ACC112 (cell line): Measurements from ENCODE around the gene MRPL17.

Experiments
- H2AFZ ChIP-seq: fragments of 200-600 bp; sonication (generic); one replicate; pipeline ENCODE4 v1.6.0; 2017; ENCODE audit warnings: antibody characterized with exemption, low read length; ENCODE audit not compliant: unreplicated experiment
- H3K27ac ChIP-seq: fragments of 200-600 bp; sonication (generic); 2 replicates; pipeline ENCODE4 v1.5.1; 2014; ENCODE audit warnings: low read depth, mild to moderate bottlenecking, antibody characterized with exemption, low read length, moderate library complexity
- H3K27me3 ChIP-seq: fragments of 200-600 bp; sonication (generic); 2 replicates; pipeline ENCODE4 v1.6.1; 2014; ENCODE audit warnings: mild to moderate bottlenecking, antibody characterized with exemption, low read length, moderate library complexity, mixed read lengths; ENCODE audit not compliant: insufficient read depth
- H3K36me3 ChIP-seq: fragments of 200-600 bp; sonication (generic); 2 replicates; pipeline ENCODE4 v1.6.1; 2016; ENCODE audit warnings: mild to moderate bottlenecking, antibody characterized with exemption, low read length, moderate library complexity, mixed read lengths; ENCODE audit not compliant: insufficient read depth
- H3K4me1 ChIP-seq: fragments of 200-600 bp; sonication (generic); one replicate; pipeline ENCODE4 v1.6.1; 2016; ENCODE audit warnings: low read length, mixed read lengths; ENCODE audit not compliant: insufficient read depth, unreplicated experiment, control insufficient read depth
- H3K4me3 ChIP-seq: fragments of 200-600 bp; sonication (generic); 2 replicates; pipeline ENCODE4 v1.5.1; 2014; ENCODE audit warnings: mild to moderate bottlenecking, low read depth, low read length
- H3K79me2 ChIP-seq: fragments of 200-600 bp; sonication (generic); one replicate; pipeline ENCODE4 v1.6.0; 2016; ENCODE audit warnings: low read length; ENCODE audit not compliant: control insufficient read depth, unreplicated experiment, insufficient read depth

The MRPL17 gene

GRCh38 chr11:6654281-6655019 lies 28.7 kb downstream of the MRPL17 start:
- Histone ChIP-seq H2AFZ (no peak overlapping the region), H3K27me3 (peaks cover 85% of the 10 kb centered on the region), H3K27ac (no peak overlapping the region), H3K4me3 (no peak overlapping the region), H3K79me2 (no peaks in the 10 kb centered on the region), H3K4me1 (no peaks in the 10 kb centered on the region), H3K36me3 (no peaks in the 10 kb centered on the region)

- H3K4me3 ChIP-seq, result no peak overlapping the region
- H3K79me2 ChIP-seq, result no peaks in the 10 kb centered on the region
- no peak overlapping the region for H3K27ac ChIP-seq
- H3K27me3 ChIP-seq, result peaks cover 90% of the 10 kb centered on the region
- H3K36me3 ChIP-seq, result no peaks in the 10 kb centered on the region
- H3K4me1 ChIP-seq, result no peaks in the 10 kb centered on the region
- no peak overlapping the region for H2AFZ ChIP-seq
Observed at GRCh38 chr11:6653656-6654055, 29.5 kb downstream of the MRPL17 start.

- H3K27me3 ChIP-seq, result peaks cover 91% of the 10 kb centered on the region
- no peak overlapping the region for H3K27ac ChIP-seq
- H3K4me3 ChIP-seq, result no peak overlapping the region
- no peaks in the 10 kb centered on the region for H3K79me2 ChIP-seq
- H2AFZ ChIP-seq, result no peak overlapping the region
- H3K36me3 ChIP-seq, result no peaks in the 10 kb centered on the region
- no peaks in the 10 kb centered on the region for H3K4me1 ChIP-seq
Observed at GRCh38 chr11:6653097-6653496, 30.0 kb downstream of the MRPL17 start.

GRCh38 chr11:6652182-6652581 lies 31.0 kb downstream of the MRPL17 start:
- no peak overlapping the region for H2AFZ ChIP-seq
- H3K4me3 ChIP-seq, result no peak overlapping the region
- H3K27me3 ChIP-seq, result peaks cover 95% of the 10 kb centered on the region
- no peaks in the 10 kb centered on the region for H3K79me2 ChIP-seq
- H3K36me3 ChIP-seq, result no peaks in the 10 kb centered on the region
- no peaks in the 10 kb centered on the region for H3K4me1 ChIP-seq
- no peak overlapping the region for H3K27ac ChIP-seq

GRCh38 chr11:6650980-6651379 lies 32.2 kb downstream of the MRPL17 start:
- no peak overlapping the region for H3K4me3 ChIP-seq
- peaks cover 85% of the 10 kb centered on the region for H3K27me3 ChIP-seq
- peaks cover 12% of the 10 kb centered on the region for H3K4me1 ChIP-seq
- H3K79me2 ChIP-seq, result no peaks in the 10 kb centered on the region
- no peaks in the 10 kb centered on the region for H3K36me3 ChIP-seq
- no peak overlapping the region for H3K27ac ChIP-seq
- no peak overlapping the region for H2AFZ ChIP-seq

GRCh38 chr11:6650104-6650503 lies 33.0 kb downstream of the MRPL17 start:
- Histone ChIP-seq H3K4me3 (no peak overlapping the region), H2AFZ (no peak overlapping the region), H3K79me2 (no peaks in the 10 kb centered on the region), H3K36me3 (no peaks in the 10 kb centered on the region), H3K4me1 (peaks cover 17% of the 10 kb centered on the region), H3K27me3 (peaks cover 81% of the 10 kb centered on the region), H3K27ac (no peak overlapping the region)

- no peak overlapping the region for H3K27ac ChIP-seq
- peaks cover 17% of the 10 kb centered on the region for H3K4me1 ChIP-seq
- no peaks in the 10 kb centered on the region for H3K36me3 ChIP-seq
- H3K4me3 ChIP-seq, result no peak overlapping the region
- H3K27me3 ChIP-seq, result peaks cover 78% of the 10 kb centered on the region
- no peaks in the 10 kb centered on the region for H3K79me2 ChIP-seq
- H2AFZ ChIP-seq, result no peak overlapping the region
Observed at GRCh38 chr11:6648501-6648900, 34.6 kb downstream of the MRPL17 start.

- Histone ChIP-seq H2AFZ (no peak overlapping the region), H3K79me2 (no peaks in the 10 kb centered on the region), H3K4me1 (peaks cover 17% of the 10 kb centered on the region), H3K4me3 (no peak overlapping the region), H3K27me3 (peaks cover 78% of the 10 kb centered on the region), H3K27ac (no peak overlapping the region), H3K36me3 (no peaks in the 10 kb centered on the region)
Observed at GRCh38 chr11:6647836-6648235, 35.3 kb downstream of the MRPL17 start.

GRCh38 chr11:6646918-6647679 lies 36.0 kb downstream of the MRPL17 start:
- H3K27ac ChIP-seq, result no peak overlapping the region
- no peaks in the 10 kb centered on the region for H3K79me2 ChIP-seq
- H2AFZ ChIP-seq, result no peak overlapping the region
- no peak overlapping the region for H3K4me3 ChIP-seq
- no peaks in the 10 kb centered on the region for H3K36me3 ChIP-seq
- H3K27me3 ChIP-seq, result peaks cover 73% of the 10 kb centered on the region
- peaks cover 17% of the 10 kb centered on the region for H3K4me1 ChIP-seq

- H3K36me3 ChIP-seq, result no peaks in the 10 kb centered on the region
- H3K4me1 ChIP-seq, result peaks cover 17% of the 10 kb centered on the region
- H3K27ac ChIP-seq, result no peak overlapping the region
- peak overlapping the region; percentile 48 for H3K4me3 ChIP-seq
- H3K79me2 ChIP-seq, result no peaks in the 10 kb centered on the region
- no peak overlapping the region for H2AFZ ChIP-seq
- peaks cover 67% of the 10 kb centered on the region for H3K27me3 ChIP-seq
Observed at GRCh38 chr11:6646576-6646917, 36.6 kb downstream of the MRPL17 start.

- Histone ChIP-seq H3K36me3 (no peaks in the 10 kb centered on the region), H3K27ac (no peak overlapping the region), H3K27me3 (peaks cover 62% of the 10 kb centered on the region), H2AFZ (no peak overlapping the region), H3K4me3 (peak overlapping the region; percentile 48), H3K4me1 (peaks cover 17% of the 10 kb centered on the region), H3K79me2 (no peaks in the 10 kb centered on the region)
Observed at GRCh38 chr11:6646071-6646470, 37.1 kb downstream of the MRPL17 start.
